Measurements from ENCODE around the gene CXXC1. TPM values are rescaled to one million over a fixed set of nuclear protein-coding genes. Genes with fewer than 3 reads are reported as not detected.
A peak's percentile ranks its signal among the peaks of the same experiment; 100 is the strongest.
"Not testable (repeated sequence)": the region's sequence is repeated elsewhere in the genome, so short reads cannot be mapped to it uniquely, and the experiment has no call there.

Gene CXXC1
- total RNA-seq, 2 experiments from 2014 or later: 87.0 to 88.0 TPM

GRCh38 chr18:50298443-50299284 lies 11.2 kb upstream of the CXXC1 start:
- H3K27me3 Mint-ChIP-seq: peaks cover 22% of the 10 kb centered on the region
- ChIA-PET CTCF (interaction anchor here (0.7 to 2.9 kb wide), 3 partner anchors 9 to 58 kb away, joined by 3 to 15 read pairs (median 5); no protein-coding TSS in a partner anchor), POLR2A (interaction anchor here (1.0 kb wide), 1 partner anchor 9 kb away, joined by 5 read pairs; no protein-coding TSS in a partner anchor)
- TF ChIP-seq, protein P1, sequence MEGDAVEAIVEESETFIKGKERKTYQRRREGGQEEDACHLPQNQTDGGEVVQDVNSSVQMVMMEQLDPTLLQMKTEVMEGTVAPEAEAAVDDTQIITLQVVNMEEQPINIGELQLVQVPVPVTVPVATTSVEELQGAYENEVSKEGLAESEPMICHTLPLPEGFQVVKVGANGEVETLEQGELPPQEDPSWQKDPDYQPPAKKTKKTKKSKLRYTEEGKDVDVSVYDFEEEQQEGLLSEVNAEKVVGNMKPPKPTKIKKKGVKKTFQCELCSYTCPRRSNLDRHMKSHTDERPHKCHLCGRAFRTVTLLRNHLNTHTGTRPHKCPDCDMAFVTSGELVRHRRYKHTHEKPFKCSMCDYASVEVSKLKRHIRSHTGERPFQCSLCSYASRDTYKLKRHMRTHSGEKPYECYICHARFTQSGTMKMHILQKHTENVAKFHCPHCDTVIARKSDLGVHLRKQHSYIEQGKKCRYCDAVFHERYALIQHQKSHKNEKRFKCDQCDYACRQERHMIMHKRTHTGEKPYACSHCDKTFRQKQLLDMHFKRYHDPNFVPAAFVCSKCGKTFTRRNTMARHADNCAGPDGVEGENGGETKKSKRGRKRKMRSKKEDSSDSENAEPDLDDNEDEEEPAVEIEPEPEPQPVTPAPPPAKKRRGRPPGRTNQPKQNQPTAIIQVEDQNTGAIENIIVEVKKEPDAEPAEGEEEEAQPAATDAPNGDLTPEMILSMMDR (IDR thresholded peaks at IDR 0.05): no peak
- peaks cover 7% of the 10 kb centered on the region for H3K4me1 Mint-ChIP-seq (ENCODE audit: low read depth)
- ATAC-seq: no peak
- H3K4me3 Mint-ChIP-seq: peak overlapping the region; percentile 69
- H3K36me3 Mint-ChIP-seq (ENCODE audit: low read depth): no peaks in the 10 kb centered on the region
- DNase-seq: no peak
- no peak overlapping the region for H3K27ac Mint-ChIP-seq
- no peaks in the 10 kb centered on the region for H3K9me3 Mint-ChIP-seq
- intact Hi-C loops (cut with micrococcal nuclease): no loop called here

DNA sequence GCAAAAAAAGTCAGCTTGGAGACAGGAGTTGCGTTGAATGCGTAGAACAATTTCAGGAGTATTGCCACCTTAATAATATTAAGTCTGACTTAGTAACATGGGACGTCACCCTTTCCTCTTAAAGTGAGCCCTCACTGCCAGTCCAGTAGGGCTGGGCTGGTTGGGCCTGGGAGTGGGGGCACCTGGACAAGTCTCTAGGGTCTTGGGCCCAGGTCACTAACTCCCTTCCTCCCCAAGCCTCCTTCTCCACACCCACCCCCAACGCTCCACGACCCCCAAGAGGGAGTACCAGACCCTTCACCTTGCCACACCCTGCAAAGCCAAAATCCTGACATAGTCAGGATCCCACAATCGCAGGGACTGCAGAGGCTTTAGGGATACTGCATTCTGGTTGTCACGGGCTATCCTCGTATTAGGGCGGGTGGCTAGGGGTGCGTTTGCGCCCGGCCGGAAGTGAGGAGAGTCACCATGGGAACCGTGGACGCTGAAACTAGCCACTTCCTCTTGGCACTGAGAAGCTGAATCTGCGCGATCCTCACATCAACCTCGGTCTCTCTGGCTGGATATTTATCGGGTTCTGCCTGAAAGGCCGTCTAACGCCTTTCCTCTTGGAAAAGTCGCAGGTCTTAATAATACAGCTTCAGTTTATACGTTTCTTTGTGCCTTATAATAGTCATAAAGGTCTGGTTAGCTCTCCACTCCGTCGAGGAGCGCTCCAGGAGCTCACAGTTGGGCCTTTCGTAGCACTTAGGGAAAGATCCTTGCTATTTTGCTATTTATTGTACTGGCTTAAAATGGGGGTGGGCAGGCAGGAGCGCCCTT lies 10.3 kb upstream of the CXXC1 start:
- no peaks in the 10 kb centered on the region for H3K9me3 Mint-ChIP-seq
- POLR2A ChIA-PET: interaction anchor here (1.0 kb wide), 1 partner anchor 9 kb away, joined by 5 read pairs; no protein-coding TSS in a partner anchor
- ATAC-seq (peak; percentile 100), DNase-seq (peak; percentile 91)
- CTCF ChIA-PET: interaction anchor here (0.7 to 2.9 kb wide), 6 partner anchors 8 to 59 kb away, joined by 3 to 15 read pairs (median 4); partner anchors contain the start of gene MBD1
- peaks cover 7% of the 10 kb centered on the region for H3K4me1 Mint-ChIP-seq (ENCODE audit: low read depth)
- TF ChIP-seq, protein P1 (IDR thresholded peaks at IDR 0.05): no peak
- H3K4me3 Mint-ChIP-seq: peak overlapping the region; percentile 69
- no peaks in the 10 kb centered on the region for H3K36me3 Mint-ChIP-seq (ENCODE audit: low read depth)
- intact Hi-C loops (cut with micrococcal nuclease): no loop called here
- H3K27me3 Mint-ChIP-seq: peaks cover 21% of the 10 kb centered on the region
- no peak overlapping the region for H3K27ac Mint-ChIP-seq

DNA sequence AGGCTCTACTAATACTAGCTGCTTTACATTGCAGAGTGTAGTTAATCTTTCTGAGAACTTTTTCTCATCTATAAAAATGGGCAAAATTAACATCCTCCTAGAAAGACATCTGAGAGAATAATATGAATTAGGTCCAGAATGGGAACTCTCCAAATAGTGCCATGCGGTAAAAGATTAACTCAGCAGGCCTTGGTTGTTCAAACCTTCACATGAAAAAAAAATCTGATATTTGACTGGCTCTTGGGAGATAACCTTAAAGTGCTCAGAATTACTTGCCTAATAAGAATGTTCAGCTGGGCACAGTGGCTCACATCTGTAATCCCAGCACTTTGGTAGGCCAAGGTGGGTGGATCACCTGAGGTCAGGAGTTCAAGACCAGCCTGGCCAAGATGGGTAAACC lies 5.5 kb upstream of the CXXC1 start:
- intact Hi-C loops (cut with micrococcal nuclease): no loop called here
- no peaks in the 10 kb centered on the region for H3K9me3 Mint-ChIP-seq
- peaks cover 9% of the 10 kb centered on the region for H3K4me1 Mint-ChIP-seq (ENCODE audit: low read depth)
- POLR2A ChIA-PET: no interaction called here
- TF ChIP-seq, protein P1 (IDR thresholded peaks at IDR 0.05): no peak
- DNase-seq (no peak), ATAC-seq (no peak)
- no peak overlapping the region for H3K27ac Mint-ChIP-seq
- CTCF ChIA-PET: interaction anchor here (1.6 kb wide), 1 partner anchor 64 kb away, joined by 12 read pairs; no protein-coding TSS in a partner anchor
- H3K4me3 Mint-ChIP-seq: no peak overlapping the region
- no peaks in the 10 kb centered on the region for H3K27me3 Mint-ChIP-seq
- no peaks in the 10 kb centered on the region for H3K36me3 Mint-ChIP-seq (ENCODE audit: low read depth)

GRCh38 chr18:50289108-50289443 lies 1.6 kb upstream of the CXXC1 start:
- ATAC-seq: no peak

GRCh38 chr18:50288348-50289107 lies 1.0 kb upstream of the CXXC1 start:
- intact Hi-C loops (cut with micrococcal nuclease); ATAC-seq; H3K27me3 Mint-ChIP-seq; H3K9me3 Mint-ChIP-seq; DNase-seq: not testable (repeated sequence)
- H3K36me3 Mint-ChIP-seq (ENCODE audit: low read depth): peaks cover 35% of the 10 kb centered on the region
- peak overlapping the region; percentile 95 for H3K27ac Mint-ChIP-seq
- POLR2A ChIA-PET: interaction anchor here (1.8 kb wide), 1 partner anchor 22 kb away, joined by 4 read pairs; the partner anchor contains the start of gene CFAP53
- peak overlapping the region; percentile 96 for H3K4me3 Mint-ChIP-seq
- peaks cover 26% of the 10 kb centered on the region for H3K4me1 Mint-ChIP-seq (ENCODE audit: low read depth)
- CTCF ChIA-PET: interaction anchor here (0.8 to 2.7 kb wide), 4 partner anchors 9 to 69 kb away, joined by 3 to 13 read pairs (median 8); no protein-coding TSS in a partner anchor

More at GRCh38 chr18:50289108-50289443, 1.6 kb upstream of the CXXC1 start:
- TF ChIP-seq, protein P1 (IDR thresholded peaks at IDR 0.05): no peak
- POLR2A ChIA-PET: interaction anchor here (1.8 kb wide), 1 partner anchor 23 kb away, joined by 4 read pairs; the partner anchor contains the start of gene CFAP53
- no peak for DNase-seq
- H3K4me1 Mint-ChIP-seq (ENCODE audit: low read depth): peaks cover 22% of the 10 kb centered on the region
- H3K9me3 Mint-ChIP-seq: no peaks in the 10 kb centered on the region
- intact Hi-C loops (cut with micrococcal nuclease): no loop called here
- CTCF ChIA-PET: interaction anchor here (0.8 to 2.7 kb wide), 6 partner anchors 9 to 94 kb away, joined by 3 to 13 read pairs (median 4); partner anchors contain the start of gene MYO5B
- H3K4me3 Mint-ChIP-seq: peak overlapping the region; percentile 55
- peaks cover 29% of the 10 kb centered on the region for H3K36me3 Mint-ChIP-seq (ENCODE audit: low read depth)
- H3K27me3 Mint-ChIP-seq: no peaks in the 10 kb centered on the region
- peak overlapping the region; percentile 73 for H3K27ac Mint-ChIP-seq
